Tibial nerve (tissue), 4 donors: ENCODE data around the gene GRIN2C. TPM values are rescaled to one million over a fixed set of nuclear protein-coding genes. Genes with fewer than 3 reads are reported as not detected.

ENCODE experiments used
- DNase-seq, 2 donors: peaks; one replicate each; pipeline ENCODE4 v3.0.0-alpha.2; 2019; ENCODE audit warnings: low spot score in 2 of 2
- H3K27ac ChIP-seq, 4 donors: fragments of 200-600 bp; sonication (generic) in 3 of 4; one replicate each; pipeline ENCODE4 v1.5.1; 2017 to 2019; ENCODE audit warnings: mild to moderate bottlenecking in 1 of 4
- H3K27me3 ChIP-seq, 2 donors: fragments of 200-600 bp; sonication (generic) in 1 of 2; one replicate each; pipeline versions ENCODE4 v1.5.1 to v1.6.0; 2017 to 2019
- H3K36me3 ChIP-seq, 3 donors: fragments of 200-600 bp; sonication (generic); one replicate each; pipeline ENCODE4 v1.5.1; 2018 to 2019
- H3K4me1 ChIP-seq, 4 donors: fragments of 200-600 bp; sonication (generic) in 3 of 4; one replicate each; pipeline ENCODE4 v1.5.1; 2017 to 2019
- H3K4me3 ChIP-seq, 4 donors: fragments of 200-600 bp; sonication (generic) in 3 of 4; one replicate each; pipeline ENCODE4 v1.5.1; 2017 to 2019; ENCODE audit warnings: mild to moderate bottlenecking in 1 of 4, moderate library complexity in 1 of 4
- H3K9me3 ChIP-seq, 4 donors: fragments of 200-600 bp; sonication (generic) in 3 of 4; one replicate each; pipeline ENCODE4 v1.5.1; 2017 to 2019
- EP300 ChIP-seq, 2 donors: sonication (generic); formaldehyde crosslinking; IDR thresholded peaks; one replicate each; pipeline ENCODE4 v1.6.1; 2017; ENCODE audit warnings: antibody characterized with exemption in 2 of 2, mild to moderate bottlenecking in 1 of 2
- POLR2A ChIP-seq, 2 donors: fragments of 450-650 bp; IDR thresholded peaks; one replicate each; pipeline ENCODE4 v1.6.1; 2017; ENCODE audit warnings: antibody characterized with exemption in 2 of 2, mild to moderate bottlenecking in 2 of 2, moderate library complexity in 2 of 2
- WGBS, 2 donors: methylation state at CpG; one replicate each; pipeline ENCODE4 v1.1.5; 2018; 5-methylcytosine and 5-hydroxymethylcytosine counted together
- total RNA-seq, 4 donors: library from RNA; depleted of rRNA; stranded (reverse); fragments of >200 nt; gene quantifications; one replicate each; pipeline ENCODE4 v1.1.0, GENCODE V29; 2016
- TF ChIP-seq, protein P1 (sequence below), 5 experiments: fragments of 200-600 bp in 3 of 5; fragments of 450-650 bp in 2 of 5; sonication (generic) in 3 of 5; IDR thresholded peaks; one replicate each; pipeline ENCODE4 v1.5.1; 2016 to 2019; ENCODE audit warnings: antibody characterized with exemption in 5 of 5, mild to moderate bottlenecking in 3 of 5, moderate library complexity in 2 of 5

Gene GRIN2C
- total RNA-seq, 4 donors from 2014 or later: 0.22 to 3.6 (median 0.50) TPM

GRCh38 chr17:74842599-74843351 lies 16.9 kb downstream of the GRIN2C start:
- peak overlapping the region; percentile 48 to 79 (median 60) for H3K27ac ChIP-seq
- peak overlapping the region in 3 of 4 donors; percentile 20 to 54 (median 34) for H3K4me3 ChIP-seq
- DNase-seq: peak in 1 of 2 donors; percentile 30
- H3K36me3 ChIP-seq: peaks cover 0 to 8% (median 0%) of the 10 kb centered on the region in 3 donors
- H3K4me1 ChIP-seq: peaks cover 4 to 33% (median 23%) of the 10 kb centered on the region in 4 donors
- H3K9me3 ChIP-seq: no peaks in the 10 kb centered on the region
- TF ChIP-seq, protein P1, sequence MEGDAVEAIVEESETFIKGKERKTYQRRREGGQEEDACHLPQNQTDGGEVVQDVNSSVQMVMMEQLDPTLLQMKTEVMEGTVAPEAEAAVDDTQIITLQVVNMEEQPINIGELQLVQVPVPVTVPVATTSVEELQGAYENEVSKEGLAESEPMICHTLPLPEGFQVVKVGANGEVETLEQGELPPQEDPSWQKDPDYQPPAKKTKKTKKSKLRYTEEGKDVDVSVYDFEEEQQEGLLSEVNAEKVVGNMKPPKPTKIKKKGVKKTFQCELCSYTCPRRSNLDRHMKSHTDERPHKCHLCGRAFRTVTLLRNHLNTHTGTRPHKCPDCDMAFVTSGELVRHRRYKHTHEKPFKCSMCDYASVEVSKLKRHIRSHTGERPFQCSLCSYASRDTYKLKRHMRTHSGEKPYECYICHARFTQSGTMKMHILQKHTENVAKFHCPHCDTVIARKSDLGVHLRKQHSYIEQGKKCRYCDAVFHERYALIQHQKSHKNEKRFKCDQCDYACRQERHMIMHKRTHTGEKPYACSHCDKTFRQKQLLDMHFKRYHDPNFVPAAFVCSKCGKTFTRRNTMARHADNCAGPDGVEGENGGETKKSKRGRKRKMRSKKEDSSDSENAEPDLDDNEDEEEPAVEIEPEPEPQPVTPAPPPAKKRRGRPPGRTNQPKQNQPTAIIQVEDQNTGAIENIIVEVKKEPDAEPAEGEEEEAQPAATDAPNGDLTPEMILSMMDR (IDR thresholded peaks at IDR 0.05): peak; percentile 39 to 86 (median 75)
- no peak for TF ChIP-seq EP300 (IDR thresholded peaks at IDR 0.05)
- H3K27me3 ChIP-seq: peaks cover 0 to 6% of the 10 kb centered on the region in 2 donors
- WGBS, 2 donors: 2 to 8% methylated on average over 12 to 58 of the region's 88 CpGs

- peak overlapping the region in 2 of 4 donors; percentile 34 to 54 for H3K4me3 ChIP-seq
These were observed 17.5 kb downstream of the GRIN2C start for GRCh38 chr17:74842146-74842598.

DNA sequence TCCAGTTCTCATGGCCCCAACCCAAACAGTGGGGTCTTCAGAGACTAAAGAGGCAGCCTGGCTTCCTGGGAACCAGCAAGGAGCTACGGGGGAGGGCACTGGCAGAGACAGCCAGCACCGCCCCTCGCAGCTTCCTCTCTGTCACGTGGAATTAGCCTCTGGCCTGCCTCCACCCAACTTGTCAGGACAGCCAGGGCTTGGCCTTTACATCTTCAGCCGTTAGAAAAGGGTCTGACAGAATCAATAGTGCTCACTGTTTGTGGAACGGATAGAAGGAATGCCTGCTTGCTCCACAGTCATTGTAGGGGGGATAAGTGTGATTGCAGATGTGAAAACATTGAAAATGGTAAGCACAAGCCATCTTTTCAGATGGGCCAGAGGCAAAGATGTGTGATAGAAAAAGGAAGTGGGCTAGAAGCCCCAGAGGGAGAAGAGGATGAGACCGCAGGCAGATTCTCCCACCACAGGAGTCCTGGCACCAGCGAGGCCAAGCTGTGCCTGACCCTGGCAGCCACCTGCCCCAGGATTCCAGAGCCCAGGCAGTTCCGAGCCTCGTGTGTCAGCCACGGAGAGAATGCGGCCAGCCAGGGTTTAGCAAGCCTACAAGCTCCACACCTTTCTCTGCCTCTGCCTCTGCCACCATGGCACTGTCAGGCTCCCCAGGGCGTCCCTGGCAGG lies 18.6 kb downstream of the GRIN2C start:
- peaks cover 0 to 24% (median 0%) of the 10 kb centered on the region in 3 donors for H3K36me3 ChIP-seq
- peak overlapping the region; percentile 47 to 79 (median 60) for H3K27ac ChIP-seq
- peaks cover 4 to 33% (median 23%) of the 10 kb centered on the region in 4 donors for H3K4me1 ChIP-seq
- WGBS, 2 donors: 30 to 36% methylated on average over 13 of the region's 13 CpGs
- TF ChIP-seq EP300 (IDR thresholded peaks at IDR 0.05) (peak in 1 of 2 donors; percentile 25), POLR2A (IDR thresholded peaks at IDR 0.05) (no peak)
- TF ChIP-seq, protein P1 (IDR thresholded peaks at IDR 0.05): no peak
- no peaks in the 10 kb centered on the region for H3K9me3 ChIP-seq
- H3K4me3 ChIP-seq: no peak overlapping the region
- peaks cover 0 to 6% of the 10 kb centered on the region in 2 donors for H3K27me3 ChIP-seq
- DNase-seq: peak; percentile 53 to 67

More at GRCh38 chr17:74842146-74842598, 17.5 kb downstream of the GRIN2C start:
- Histone ChIP-seq H3K27me3 (peaks cover 0 to 6% of the 10 kb centered on the region in 2 donors), H3K36me3 (peaks cover 0 to 13% (median 0%) of the 10 kb centered on the region in 3 donors), H3K9me3 (no peaks in the 10 kb centered on the region), H3K4me1 (peaks cover 4 to 33% (median 23%) of the 10 kb centered on the region in 4 donors), H3K27ac (peak overlapping the region; percentile 48 to 79 (median 60))
- no peak for DNase-seq
- WGBS, 2 donors: 50 to 83% methylated on average over 3 to 7 of the region's 8 CpGs
- TF ChIP-seq EP300 (IDR thresholded peaks at IDR 0.05) (no peak), POLR2A (IDR thresholded peaks at IDR 0.05) (no peak)

DNA sequence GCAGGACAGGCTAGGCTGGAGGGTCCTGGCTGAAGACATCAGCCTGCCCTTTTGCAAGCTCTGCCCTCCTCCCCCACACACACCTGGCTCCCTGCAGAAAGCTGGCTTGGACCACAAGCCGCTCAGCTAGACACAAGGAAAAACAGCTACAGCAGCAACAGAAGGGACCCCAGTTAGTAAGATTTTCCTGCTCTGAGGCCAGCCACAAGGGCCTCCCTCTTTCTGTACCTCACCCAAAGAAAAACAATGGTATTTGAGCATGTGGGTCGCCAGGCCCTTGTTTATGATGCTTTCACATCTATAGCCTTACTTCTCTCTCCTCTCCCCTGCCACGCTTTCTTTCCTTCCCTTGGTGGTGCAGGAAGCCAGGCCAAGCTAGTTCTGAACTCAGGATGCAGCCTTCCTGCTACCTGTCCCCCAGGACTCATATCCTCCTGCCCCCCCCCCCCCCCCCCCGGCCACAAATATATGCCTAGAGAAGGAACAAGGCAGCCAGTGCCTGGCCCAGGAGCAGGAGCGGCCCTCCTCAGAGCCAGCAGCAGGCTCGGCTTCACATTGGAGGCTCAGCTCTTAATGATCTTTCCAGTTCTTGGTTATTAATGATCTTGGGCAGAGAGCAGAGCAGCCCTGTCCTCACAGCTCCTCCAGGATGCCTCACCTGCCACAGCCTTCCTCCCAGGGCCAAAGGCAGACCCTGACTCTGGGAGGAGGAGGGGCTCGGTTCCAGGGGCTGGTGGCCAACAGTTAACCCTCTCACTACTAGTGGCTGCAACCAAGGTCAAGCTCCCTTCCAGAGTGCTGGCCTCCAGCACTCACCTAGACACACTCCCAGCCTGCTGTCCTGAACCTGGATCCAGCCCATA lies 19.5 kb downstream of the GRIN2C start:
- H3K27ac ChIP-seq: peak overlapping the region; percentile 47 to 79 (median 60)
- H3K4me1 ChIP-seq: peaks cover 4 to 33% (median 23%) of the 10 kb centered on the region in 4 donors
- TF ChIP-seq POLR2A (IDR thresholded peaks at IDR 0.05) (no peak), EP300 (IDR thresholded peaks at IDR 0.05) (no peak)
- TF ChIP-seq, protein P1 (IDR thresholded peaks at IDR 0.05): no peak

DNA sequence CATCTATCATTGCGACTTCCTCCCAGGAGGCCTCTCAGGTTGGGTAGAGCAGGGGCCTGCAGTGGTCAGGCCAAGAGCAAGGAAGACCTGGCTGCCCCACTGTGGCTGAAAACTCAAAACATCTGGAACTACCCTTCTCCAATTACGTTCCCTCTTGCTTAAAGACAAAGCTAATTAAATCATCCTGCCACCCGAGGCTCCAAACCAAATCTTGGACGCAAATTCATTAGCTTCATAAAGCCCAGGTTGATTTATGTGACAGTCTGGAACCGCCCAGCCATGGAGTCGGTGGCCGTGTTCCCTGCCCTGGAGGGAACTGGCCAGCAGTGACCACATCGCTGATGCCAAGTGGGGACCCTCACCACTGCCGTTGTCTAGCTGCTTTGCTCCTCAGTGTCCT lies 21.4 kb downstream of the GRIN2C start:
- H3K4me3 ChIP-seq: no peak overlapping the region
- no peak overlapping the region for H3K27ac ChIP-seq
- DNase-seq: no peak
- peaks cover 4 to 32% (median 23%) of the 10 kb centered on the region in 4 donors for H3K4me1 ChIP-seq
- no peak for TF ChIP-seq POLR2A (IDR thresholded peaks at IDR 0.05)
- TF ChIP-seq, protein P1 (IDR thresholded peaks at IDR 0.05): no peak
- no peak for TF ChIP-seq EP300 (IDR thresholded peaks at IDR 0.05)
- H3K9me3 ChIP-seq: no peaks in the 10 kb centered on the region
- H3K27me3 ChIP-seq: no peaks in the 10 kb centered on the region
- 76 to 83% methylated on average over 9 of the region's 9 CpGs for WGBS, 2 donors
- H3K36me3 ChIP-seq: peaks cover 0 to 43% (median 0%) of the 10 kb centered on the region in 3 donors

More for the DNA sequence above, 19.5 kb downstream of the GRIN2C start:
- peaks cover 0 to 6% of the 10 kb centered on the region in 2 donors for H3K27me3 ChIP-seq
- no peak for DNase-seq
- 52 to 67% methylated on average over 6 of the region's 7 CpGs for WGBS, 2 donors
- no peaks in the 10 kb centered on the region for H3K9me3 ChIP-seq
- H3K4me3 ChIP-seq: no peak overlapping the region
- H3K36me3 ChIP-seq: peaks cover 0 to 33% (median 0%) of the 10 kb centered on the region in 3 donors
